ENCODE measurements around the gene TXLNB.

DNA sequence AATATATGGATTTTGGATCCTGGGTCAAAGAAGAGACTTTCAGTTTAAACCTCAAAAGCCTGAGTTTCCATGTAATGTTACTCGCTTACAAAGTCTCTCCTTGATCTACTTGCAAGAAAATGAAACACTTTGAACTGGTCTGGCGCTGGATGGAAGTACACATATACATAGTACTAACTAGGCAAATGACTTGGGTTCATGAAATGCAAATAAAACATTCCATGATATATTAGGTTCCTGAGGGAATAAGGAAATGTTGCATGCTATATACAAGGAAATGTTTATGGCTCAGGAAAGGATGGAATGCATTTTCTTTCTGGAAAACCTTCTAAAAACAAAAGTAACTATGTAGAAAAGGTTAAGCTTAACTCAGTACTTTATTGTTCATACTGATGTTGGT lies 11.4 kb upstream of the TXLNB start:
- TF ChIP-seq, protein P1, sequence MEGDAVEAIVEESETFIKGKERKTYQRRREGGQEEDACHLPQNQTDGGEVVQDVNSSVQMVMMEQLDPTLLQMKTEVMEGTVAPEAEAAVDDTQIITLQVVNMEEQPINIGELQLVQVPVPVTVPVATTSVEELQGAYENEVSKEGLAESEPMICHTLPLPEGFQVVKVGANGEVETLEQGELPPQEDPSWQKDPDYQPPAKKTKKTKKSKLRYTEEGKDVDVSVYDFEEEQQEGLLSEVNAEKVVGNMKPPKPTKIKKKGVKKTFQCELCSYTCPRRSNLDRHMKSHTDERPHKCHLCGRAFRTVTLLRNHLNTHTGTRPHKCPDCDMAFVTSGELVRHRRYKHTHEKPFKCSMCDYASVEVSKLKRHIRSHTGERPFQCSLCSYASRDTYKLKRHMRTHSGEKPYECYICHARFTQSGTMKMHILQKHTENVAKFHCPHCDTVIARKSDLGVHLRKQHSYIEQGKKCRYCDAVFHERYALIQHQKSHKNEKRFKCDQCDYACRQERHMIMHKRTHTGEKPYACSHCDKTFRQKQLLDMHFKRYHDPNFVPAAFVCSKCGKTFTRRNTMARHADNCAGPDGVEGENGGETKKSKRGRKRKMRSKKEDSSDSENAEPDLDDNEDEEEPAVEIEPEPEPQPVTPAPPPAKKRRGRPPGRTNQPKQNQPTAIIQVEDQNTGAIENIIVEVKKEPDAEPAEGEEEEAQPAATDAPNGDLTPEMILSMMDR (conservative IDR thresholded peaks at IDR 0.05; ENCODE audit: low read depth, low read length), result no peak
- no peak for TF ChIP-seq EZH2 (IDR thresholded peaks at IDR 0.05; ENCODE audit: borderline replicate concordance, low read depth, low read length, poor library complexity, severe bottlenecking)

All from A673 (cell line).